22Rv1 (cell line): ENCODE data around the gene DISP2.

Experiments used
- ZFX ChIP-seq: fragments of 450-650 bp; IDR thresholded peaks from 2 replicates; pipeline ENCODE4 v1.6.1; 2017; ENCODE audit warnings: antibody characterized with exemption, borderline replicate concordance
- TF ChIP-seq, protein P1 (sequence below): fragments of 450-650 bp; IDR thresholded peaks from 2 replicates; pipeline ENCODE4 v1.5.1; 2017; ENCODE audit warnings: mild to moderate bottlenecking

GRCh38 chr15:40314723-40315276 is 43.2 kb upstream of the DISP2 start:
- TF ChIP-seq, protein P1, sequence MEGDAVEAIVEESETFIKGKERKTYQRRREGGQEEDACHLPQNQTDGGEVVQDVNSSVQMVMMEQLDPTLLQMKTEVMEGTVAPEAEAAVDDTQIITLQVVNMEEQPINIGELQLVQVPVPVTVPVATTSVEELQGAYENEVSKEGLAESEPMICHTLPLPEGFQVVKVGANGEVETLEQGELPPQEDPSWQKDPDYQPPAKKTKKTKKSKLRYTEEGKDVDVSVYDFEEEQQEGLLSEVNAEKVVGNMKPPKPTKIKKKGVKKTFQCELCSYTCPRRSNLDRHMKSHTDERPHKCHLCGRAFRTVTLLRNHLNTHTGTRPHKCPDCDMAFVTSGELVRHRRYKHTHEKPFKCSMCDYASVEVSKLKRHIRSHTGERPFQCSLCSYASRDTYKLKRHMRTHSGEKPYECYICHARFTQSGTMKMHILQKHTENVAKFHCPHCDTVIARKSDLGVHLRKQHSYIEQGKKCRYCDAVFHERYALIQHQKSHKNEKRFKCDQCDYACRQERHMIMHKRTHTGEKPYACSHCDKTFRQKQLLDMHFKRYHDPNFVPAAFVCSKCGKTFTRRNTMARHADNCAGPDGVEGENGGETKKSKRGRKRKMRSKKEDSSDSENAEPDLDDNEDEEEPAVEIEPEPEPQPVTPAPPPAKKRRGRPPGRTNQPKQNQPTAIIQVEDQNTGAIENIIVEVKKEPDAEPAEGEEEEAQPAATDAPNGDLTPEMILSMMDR: no peak
- no peak for TF ChIP-seq ZFX
